ENCODE data around the gene ACVR1C.

ACVR1C gene

DNA sequence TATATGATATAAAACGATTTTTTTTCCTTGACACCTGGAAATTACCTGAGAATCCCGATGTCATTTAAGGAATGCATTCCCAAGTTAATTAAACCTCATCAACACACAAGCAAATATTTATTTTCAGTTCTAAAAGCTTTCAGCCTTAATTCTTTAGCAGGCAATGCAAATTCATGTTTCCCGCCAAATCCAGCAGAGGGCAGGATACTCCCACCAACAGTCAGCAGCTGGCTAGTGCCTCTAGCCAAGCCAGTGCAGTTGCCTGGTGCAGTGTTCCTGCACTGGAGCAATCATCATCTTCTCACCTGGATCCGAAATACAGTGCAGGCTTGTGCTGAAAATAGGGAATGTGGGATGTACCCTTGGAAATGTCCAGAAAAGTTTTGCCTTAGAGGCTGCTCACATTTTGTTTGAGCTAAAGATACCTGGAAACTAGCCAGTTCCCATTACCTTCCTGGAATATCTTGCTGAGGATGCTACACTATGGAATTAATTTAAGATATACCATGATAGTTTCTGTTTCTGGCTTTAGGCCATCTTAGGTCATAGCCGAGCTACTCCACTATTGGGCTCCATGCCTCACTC is 136.4 kb downstream of the ACVR1C start:
- peak in 1 of 2 experiments; percentile 51 for DNase-seq

DNA sequence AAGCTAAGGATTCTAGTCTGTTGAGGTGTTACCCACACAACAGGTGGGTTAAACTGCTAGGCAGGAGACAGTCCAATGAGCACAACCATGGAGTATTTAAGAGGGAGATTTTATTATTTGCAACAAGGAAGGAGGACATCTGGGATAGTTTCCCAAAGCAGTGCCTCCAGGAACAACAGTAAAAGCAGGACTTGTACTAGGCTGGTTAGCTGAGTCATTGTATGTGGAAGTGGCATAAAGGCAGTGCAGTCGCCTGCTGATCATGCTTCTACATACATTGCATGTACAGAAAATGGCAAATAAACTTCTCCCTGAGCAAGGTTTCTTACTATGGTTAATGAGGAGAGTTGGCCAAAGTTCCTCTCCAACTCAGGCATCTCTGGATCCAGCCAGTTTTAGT is 138.7 kb downstream of the ACVR1C start:
- DNase-seq, result no peak

DNA sequence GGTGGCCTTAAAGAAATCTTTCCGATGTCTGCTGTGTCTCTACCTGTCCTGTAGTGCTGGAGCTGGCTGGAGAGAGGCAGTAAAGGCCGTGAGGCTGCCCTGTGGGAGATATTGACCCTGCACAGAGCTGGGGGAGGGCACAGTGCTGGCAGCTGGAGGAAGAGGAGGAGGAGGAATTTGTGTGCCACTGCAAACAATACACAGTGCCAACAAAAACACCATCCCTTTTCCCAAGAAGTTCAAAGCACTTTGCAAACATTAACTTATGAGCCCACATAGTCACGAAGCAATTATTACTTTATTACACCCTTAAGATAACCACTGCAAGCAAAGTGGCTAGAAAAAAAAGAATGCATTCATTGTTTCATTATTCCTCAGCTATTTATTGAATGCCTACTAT is 139.8 kb downstream of the ACVR1C start:
- no peak for DNase-seq

DNA sequence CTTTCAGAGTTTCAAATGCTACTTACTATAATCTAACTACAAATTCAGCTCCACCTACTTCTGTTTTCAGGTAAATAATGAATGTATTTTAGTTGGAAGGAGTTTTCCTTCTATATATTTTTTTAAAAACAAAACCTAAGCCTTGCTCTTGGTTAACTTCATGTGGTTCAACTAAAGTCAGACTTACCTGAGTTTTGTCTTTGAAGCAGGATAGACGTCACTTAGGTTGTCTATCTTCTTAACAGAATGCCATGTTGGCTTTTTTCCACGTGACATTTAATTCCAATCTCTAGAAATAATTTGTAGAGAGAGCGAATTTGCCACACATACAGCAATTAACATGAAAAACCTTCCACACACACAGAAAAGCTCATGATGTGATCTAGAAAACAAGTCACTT is 140.9 kb downstream of the ACVR1C start:
- no peak for DNase-seq

DNA sequence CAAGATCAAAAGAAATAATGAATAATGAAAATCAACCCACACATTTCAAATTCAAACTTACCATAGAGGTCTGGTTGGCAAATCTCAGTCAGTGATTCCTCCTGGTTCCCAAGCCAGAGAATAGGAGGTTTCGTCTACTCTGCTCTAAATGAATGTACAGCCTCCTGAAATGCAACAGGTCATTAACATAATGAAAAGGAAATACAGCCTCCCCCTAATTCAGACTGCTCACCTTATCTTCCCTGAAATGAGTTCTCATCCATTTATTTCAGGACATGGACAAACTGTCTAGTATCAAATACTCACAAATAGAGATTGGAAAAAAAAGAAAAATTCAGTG is 141.4 kb downstream of the ACVR1C start:
- DNase-seq, result no peak

DNA sequence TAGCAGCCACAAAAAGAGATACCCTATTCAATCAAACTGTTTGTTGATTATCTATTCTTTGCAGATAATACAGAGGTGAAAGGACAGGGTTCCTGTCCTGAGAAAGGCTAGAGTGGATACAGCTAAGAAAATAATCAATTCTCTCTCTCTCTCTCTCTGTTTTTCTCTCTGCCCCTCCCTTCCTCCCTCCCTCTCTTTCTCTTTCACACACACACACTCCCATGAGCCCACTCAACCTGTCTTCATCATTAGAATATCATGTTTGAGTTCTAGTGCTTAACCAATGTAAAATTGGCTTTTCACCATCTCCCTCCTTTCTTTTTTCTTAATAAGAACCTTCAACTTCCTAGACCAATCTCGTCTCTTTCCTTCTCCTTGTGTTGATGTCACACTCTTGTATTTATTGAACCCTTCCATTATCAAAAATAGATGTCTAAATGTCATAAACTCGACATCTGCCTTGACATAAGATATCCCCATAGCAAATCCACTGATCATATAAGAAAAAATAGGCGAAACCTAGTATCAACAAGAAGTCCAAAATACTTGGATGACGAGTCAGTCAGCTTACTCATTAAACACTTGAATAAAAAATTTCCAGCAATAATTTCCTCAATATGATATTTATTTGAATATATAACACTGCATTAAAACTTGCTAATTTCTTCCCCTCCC is 141.9 kb downstream of the ACVR1C start:
- DNase-seq, result no peak

DNA sequence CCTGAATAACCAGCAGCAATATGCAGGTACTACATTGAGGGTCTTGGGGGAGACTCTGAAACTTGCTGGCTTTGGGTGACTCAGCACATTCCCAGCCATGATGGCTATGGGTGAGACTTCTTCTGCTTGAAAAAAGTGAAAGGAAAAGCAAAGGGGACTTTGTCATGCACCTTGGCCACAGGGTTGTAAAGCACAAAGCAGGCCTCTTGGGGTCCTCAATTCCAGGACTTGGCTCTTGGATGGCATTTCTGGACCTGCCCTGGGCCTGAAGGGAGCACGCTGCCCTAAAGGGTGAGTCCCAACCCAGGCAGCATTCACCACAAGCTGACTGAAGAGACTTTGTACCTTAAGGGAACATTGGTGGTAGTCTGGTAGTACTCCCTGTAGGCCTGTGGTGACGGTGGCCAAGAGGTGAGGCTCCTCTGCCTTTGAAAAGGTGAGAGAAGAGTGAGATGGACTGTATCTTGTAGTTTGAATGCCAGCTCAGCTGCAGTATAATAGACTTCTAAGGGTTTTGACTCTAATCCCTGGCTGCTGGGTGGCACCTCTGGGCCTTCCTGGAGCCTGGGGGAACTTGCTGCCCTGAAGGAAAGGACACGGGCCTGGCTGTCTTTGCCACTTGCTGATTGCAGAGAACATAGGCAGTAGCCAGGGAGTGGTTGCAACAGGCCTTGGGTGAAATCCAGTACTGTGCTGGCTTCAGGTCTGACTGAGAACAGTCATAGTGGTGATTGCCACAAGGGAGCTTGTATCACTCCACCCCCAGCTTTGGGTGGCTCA is 148.3 kb downstream of the ACVR1C start:
- no peak for DNase-seq

DNA sequence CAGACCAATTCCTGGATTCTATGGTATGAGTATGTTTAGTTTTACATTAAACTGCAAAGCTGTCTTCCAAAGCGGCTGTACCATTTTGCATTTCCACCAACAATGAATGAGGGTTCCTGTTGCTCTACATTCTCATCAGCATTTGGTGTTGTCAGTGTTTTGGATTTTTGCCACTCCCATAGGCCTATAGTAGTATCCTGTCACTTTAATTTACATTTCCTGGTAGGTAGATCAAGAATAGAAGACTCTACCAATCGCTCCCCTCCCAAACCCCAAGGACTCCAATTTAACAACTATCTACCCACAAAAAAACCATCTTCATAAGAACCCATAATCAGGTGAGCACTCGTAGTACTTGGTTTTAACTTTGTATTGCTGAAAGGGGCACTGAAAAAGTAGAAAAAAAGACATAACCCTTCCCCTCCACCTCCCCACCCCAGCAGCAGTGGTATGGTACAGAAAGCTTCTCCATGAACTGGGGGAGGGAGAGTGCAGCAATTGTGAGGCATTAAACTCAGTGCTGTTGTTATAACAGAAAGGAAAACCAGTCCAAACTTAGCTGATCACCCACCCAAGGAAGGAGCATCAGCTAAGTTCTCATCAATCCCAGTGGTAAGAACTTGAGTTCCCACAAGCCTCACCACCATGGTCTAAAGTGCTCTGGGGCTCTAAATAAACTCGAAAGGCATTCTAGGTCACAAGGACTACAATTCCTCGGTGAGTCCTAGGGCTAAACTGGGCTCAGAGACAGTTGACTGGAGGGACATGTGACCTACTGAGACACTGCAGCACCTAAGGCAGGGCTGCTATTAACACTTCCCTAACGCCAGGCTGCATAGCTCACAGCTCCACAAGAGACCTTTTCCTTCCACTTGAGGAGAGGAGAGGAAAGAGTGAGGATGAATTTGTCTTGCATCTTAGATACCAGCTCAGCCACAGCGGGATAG is 149.3 kb downstream of the ACVR1C start:
- DNase-seq, result no peak

DNA sequence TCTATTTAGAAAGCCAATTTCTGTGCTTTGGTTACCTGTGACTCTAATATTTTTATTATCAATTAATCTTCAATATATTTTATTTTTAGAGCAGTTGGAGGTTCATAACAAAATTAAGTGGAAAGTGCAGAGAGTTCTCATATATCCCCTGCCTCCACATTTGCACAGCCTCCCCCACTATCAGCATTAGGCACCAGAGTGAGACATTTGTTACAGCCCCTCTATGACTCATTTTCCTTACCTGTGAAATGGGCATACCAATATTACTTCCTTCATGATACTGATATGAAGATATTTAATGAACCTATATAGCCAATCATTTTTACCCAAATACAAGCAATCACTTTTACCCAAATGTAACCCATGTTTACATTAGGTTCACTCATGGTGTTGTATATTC is 150.7 kb downstream of the ACVR1C start:
- DNase-seq, result no peak

DNA sequence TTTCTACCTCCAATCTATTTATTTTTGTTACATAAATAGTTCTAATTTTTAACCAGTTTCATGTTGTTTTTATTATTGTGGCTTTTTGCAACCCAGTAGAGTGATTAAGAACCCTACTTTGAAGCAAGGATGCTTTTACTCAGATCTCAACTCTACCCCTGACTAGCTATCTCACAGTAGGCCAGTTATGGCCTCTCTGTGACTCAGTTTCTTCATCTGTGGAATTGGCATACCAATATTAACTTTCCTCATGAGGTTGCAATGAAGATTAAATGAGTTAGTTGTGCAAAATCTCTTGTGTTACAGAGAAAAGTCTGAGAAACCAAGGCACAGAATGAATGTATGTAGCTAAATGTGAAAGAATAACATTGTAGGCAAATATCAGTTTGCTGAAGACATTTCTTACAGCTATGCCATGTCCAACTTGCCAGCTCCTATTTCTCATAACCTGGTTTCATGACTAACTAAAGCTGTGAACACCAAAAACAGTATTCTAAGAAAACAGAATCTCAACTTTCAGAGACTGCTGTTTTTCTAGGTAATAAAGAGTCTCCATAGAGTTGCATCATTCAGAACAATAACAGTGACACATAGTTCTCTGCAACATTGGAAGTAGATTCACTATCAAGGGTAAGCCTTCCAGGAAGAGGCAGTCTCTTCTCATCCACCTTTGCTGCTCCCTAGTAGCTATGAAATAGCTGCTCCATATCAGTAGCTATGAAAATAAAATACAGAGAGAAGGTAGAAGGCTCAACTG is 151.5 kb downstream of the ACVR1C start:
- no peak for DNase-seq
